Right kidney (tissue), 9 donors: Measurements from ENCODE around the gene AHCYL1.
A peak's percentile ranks its signal among the peaks of the same experiment; 100 is the strongest.
"Not testable (repeated sequence)": the region's sequence is repeated elsewhere in the genome, so short reads cannot be mapped to it uniquely, and the experiment has no call there.

Experiments
- DNase-seq: peaks from one replicate; pipeline ENCODE4 v3.0.0-alpha.2; 2016
- long read RNA-seq, 8 donors: transcript quantifications; one replicate each; lab custom pipeline, GENCODE V29; 2026

AHCYL1 gene
- long read RNA-seq, donor 1, full-length matches to known transcripts = 14 of 14 reads
- long read RNA-seq, donor 1, partial matches to known transcripts = 0 of 14 reads
- long read RNA-seq, donor 1, other reads (novel, unspliced or antisense) = 0 of 14 reads
- long read RNA-seq, donor 2, full-length matches to known transcripts = 7 of 52 reads
- long read RNA-seq, donor 2, partial matches to known transcripts = 45 of 52 reads
- long read RNA-seq, donor 2, other reads (novel, unspliced or antisense) = 0 of 52 reads
- long read RNA-seq, donor 3, full-length matches to known transcripts = 10 of 34 reads
- long read RNA-seq, donor 3, partial matches to known transcripts = 24 of 34 reads
- long read RNA-seq, donor 3, other reads (novel, unspliced or antisense) = 0 of 34 reads
- long read RNA-seq, donor 4, full-length matches to known transcripts = 25 of 25 reads
- long read RNA-seq, donor 4, partial matches to known transcripts = 0 of 25 reads
- long read RNA-seq, donor 4, other reads (novel, unspliced or antisense) = 0 of 25 reads
- long read RNA-seq, donor 5, full-length matches to known transcripts = 22 of 22 reads
- long read RNA-seq, donor 5, partial matches to known transcripts = 0 of 22 reads
- long read RNA-seq, donor 5, other reads (novel, unspliced or antisense) = 0 of 22 reads
- long read RNA-seq, donor 6, full-length matches to known transcripts = 18 of 39 reads
- long read RNA-seq, donor 6, partial matches to known transcripts = 21 of 39 reads
- long read RNA-seq, donor 6, other reads (novel, unspliced or antisense) = 0 of 39 reads
- long read RNA-seq, donor 7, full-length matches to known transcripts = 28 of 103 reads
- long read RNA-seq, donor 7, partial matches to known transcripts = 75 of 103 reads
- long read RNA-seq, donor 7, other reads (novel, unspliced or antisense) = 0 of 103 reads
- long read RNA-seq, donor 8, full-length matches to known transcripts = 20 of 63 reads
- long read RNA-seq, donor 8, partial matches to known transcripts = 43 of 63 reads
- long read RNA-seq, donor 8, other reads (novel, unspliced or antisense) = 0 of 63 reads

- DNase-seq = peak; percentile 99
These were observed at the start of gene AHCYL1 for GRCh38 chr1:109984456-109985246. AHCYL1 (plus strand) TSS chr1:109984765; CDS start chr1:109985053, 288 bp downstream.

DNA sequence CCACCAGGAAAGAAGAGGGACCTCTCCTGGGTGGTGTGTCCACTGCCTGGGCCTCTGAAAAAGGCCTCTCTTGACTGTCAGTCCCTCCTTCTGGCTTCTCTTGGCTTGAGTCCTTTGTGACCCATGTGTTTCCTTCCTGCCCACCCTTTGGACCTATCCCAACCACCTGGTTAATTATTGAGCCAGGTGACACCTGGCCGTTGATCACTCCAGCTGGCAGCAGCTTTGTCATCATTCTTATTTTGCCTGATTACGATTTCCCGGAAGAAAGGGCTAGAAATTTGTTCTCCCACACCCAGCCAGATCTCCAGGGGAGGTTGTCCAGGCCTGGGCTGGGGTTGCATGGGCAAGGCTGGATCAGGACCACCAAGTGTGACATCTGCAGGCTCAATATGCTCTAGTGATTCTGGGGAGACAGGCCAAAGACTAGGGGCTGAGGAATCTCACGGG lies 49.1 kb upstream of the AHCYL1 start:
- no peak for DNase-seq

- DNase-seq = no peak
These were observed 46.8 kb upstream of the AHCYL1 start for GRCh38 chr1:109937738-109938137.

GRCh38 chr1:109938556-109938955 lies 46.0 kb upstream of the AHCYL1 start:
- DNase-seq = no peak

DNA sequence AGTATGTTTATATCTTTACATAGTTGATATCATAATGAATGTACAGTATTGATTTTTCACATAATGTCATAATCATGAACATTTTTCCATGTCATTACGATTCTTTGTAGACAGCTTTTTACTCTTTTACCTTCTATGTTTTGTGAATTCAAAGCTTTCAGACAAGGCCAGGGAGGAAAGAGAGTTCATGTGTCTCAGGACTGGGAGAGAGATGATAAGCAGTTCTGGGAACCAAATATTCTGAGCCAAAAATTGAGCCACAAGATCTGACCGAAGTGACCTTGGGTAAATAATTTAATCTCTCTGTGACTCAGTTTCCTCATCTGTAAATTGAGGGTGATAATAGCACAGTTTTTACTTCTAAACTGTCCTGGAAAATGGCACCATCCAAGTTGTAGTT lies 42.1 kb upstream of the AHCYL1 start:
- DNase-seq = no peak

DNA sequence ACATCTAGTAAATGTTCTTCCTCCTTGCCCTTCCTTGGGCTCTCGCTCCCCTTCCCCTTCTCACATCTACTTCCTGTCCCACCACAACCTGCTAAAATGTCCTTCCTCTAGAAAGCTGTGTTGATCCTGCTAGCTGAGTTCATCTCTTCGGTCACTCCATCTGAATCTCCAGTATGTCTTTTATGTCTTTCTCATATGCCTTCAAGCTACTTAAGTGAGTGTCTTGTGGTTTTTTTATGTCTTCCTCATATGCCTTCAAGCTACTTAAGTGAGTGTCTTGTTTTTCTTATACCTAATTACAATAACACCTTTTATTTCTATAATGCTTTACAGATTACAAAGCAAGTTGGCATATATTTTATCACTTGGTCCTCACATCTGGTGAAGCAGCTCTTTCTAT lies 40.0 kb upstream of the AHCYL1 start:
- DNase-seq = no peak

DNA sequence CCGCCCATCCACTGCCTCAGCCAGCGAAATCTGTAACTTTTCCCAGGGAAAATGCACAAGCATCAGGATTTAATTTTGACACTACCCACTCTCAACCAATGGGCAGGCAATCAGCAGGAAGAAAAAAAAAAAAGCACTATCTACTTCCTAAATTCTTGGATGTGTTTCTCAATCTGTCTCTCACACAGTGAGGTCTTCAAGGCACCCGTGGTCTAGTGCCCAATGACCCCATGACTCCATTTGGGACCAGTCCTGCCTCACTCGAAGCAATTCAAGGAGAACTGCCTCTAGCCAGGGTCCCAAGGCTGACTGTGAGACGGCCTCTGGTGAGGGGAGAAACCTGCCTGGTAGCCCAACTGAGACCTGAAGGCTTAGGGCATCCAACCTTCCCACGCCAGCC lies 38.1 kb upstream of the AHCYL1 start:
- DNase-seq = no peak

GRCh38 chr1:109947582-109948284 lies 36.8 kb upstream of the AHCYL1 start:
- DNase-seq = no peak

GRCh38 chr1:109948285-109948630 lies 36.3 kb upstream of the AHCYL1 start:
- DNase-seq = no peak

- DNase-seq = no peak
These were observed 34.5 kb upstream of the AHCYL1 start for GRCh38 chr1:109950038-109950437.

- no peak for DNase-seq
These were observed 34.1 kb upstream of the AHCYL1 start for GRCh38 chr1:109950509-109950908.

DNA sequence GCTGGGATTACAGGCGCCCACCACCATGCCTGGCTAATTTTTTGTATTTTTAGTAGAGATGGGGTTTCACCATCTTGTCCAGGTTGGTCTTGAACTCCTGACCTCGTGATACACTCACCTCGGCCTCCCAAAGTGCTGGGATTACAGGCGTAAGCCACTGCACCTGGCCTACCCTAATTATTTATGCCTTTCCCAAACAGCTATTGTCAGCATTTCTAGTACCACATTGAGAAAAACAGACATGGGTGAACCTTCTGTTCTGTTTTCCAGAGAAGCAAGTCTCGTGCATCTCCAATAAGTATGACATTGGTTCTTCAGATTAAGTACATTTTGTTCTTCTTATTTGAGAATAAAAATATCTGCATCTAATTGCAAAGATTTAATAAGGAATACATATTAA lies 33.1 kb upstream of the AHCYL1 start:
- not testable (repeated sequence) for DNase-seq

DNA sequence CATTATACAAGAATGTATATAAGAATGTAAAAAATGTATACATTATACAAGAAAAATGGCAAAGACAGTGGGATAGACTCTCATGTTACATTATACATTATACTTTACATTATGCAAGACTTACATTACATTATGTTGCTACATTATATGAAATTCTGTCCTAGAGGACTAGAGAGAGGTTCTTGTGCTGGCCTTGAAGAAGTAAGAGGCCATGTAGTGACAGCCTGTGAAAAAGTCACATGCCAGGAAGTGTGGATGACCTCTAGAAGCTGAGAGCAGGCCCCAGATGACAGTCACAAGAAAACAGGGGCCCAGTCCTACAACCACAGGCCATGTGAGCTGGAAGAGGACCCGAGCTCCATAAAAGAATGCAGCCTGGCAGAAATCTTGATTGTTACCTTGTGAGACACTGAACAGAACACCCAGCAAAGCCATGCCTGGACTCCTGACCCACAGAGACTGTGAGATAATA lies 30.5 kb upstream of the AHCYL1 start:
- no peak for DNase-seq

- no peak for DNase-seq
These were observed 25.0 kb upstream of the AHCYL1 start for GRCh38 chr1:109959632-109959973.

DNA sequence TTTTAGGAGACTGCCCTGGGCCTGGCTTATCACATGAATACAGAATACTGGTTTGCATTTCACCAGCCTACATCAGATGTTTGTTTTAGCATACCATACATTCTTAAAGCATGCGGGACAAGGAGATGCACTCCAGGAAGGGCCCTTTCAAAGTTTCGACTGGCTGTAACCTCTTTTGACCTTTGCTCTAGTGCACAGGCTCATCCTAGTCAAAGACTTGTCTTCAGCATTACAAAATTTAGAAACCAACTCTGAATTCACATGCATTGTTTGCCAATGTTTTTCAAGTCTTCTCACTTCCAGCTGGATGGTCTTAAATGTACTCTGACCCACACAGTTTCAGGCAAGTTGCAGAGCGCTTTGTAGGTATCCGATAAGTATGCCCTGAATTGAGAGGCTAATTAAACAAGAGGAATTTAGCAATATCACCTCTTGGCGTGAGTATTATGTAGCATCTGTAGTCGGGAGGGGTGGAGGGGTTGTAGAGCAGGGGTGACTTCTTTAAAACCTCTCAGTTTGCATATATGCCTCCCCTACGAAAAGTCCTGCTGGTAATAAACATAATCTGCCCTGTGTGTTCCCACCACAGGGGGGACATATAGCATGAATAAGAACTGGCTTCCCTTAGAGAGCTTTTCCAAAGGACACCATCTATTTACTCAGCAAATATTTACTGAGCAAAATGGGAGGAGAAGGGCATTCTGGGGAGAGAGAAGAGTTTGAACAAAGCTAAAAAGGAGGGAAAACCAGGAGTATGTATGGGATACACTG lies 24.4 kb upstream of the AHCYL1 start:
- DNase-seq = peak; percentile 46

- no peak for DNase-seq
These were observed 23.8 kb upstream of the AHCYL1 start for GRCh38 chr1:109960745-109961094.

DNA sequence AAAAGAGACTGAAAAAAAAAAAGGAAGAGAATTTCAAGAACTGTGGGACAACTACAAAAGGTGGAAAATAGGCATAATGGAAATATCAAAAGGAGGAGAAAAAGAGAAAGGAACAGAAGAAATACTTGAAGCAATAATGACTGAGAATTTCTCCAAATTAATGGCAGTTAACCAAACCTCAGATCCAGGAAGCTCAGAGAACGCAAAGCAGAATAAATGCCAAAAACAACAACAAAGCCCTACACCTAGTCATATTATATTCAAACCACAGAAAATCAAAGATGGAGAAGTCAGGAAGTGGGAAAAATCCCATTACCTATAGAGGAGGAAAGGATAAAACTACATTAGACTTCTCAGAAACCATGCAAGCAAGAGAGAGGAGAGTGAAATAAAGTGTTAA lies 20.7 kb upstream of the AHCYL1 start:
- DNase-seq = no peak

GRCh38 chr1:109969146-109969829 lies 15.3 kb upstream of the AHCYL1 start:
- DNase-seq = no peak

DNA sequence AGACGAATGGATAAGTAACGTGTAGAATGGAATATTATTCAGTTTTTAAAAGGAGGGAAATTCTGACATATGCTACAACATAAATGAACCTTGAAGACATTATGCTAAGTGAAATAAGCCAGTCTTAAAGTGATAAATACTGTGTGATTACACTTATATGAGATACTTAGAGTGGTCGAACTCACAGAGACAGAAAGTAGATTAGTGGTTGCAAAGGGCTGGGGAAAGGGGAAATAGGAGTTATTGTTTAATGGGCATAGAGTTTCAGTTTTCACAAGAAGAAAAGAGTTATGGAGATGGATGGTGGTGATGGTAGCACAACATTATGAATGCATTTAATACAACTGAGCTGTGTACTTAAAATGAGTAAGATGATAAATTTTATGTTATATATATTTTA lies 14.7 kb upstream of the AHCYL1 start:
- DNase-seq = no peak

DNA sequence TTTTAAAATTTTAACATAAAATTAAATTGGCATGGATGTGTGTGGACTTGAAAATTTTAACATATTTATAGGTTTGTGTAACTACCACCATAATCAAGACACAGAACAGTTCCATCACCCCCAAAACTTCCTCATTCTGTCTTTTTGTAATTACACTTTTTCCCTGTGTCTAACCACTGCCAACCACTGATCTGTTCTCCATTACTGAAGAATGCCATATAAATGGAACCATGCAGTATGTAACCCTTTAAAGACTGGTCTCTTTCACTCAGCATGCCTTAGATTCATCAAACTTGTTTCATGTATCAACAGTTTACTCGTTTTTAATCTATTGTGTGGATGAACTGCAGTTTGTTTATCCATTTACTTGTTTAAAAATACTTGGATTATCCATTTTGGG lies 13.0 kb upstream of the AHCYL1 start:
- no peak for DNase-seq
